Astrocyte of the cerebellum (primary cell): ENCODE results near the gene KCND3.

Experiments
- DNase-seq: peaks from one replicate; pipeline ENCODE4 v3.0.0-alpha.2; 2011; ENCODE audit warnings: low read depth
- H3K4me3 ChIP-seq: 2 replicates; pipeline ENCODE4 v1.5.1; 2011; ENCODE audit warnings: mild to moderate bottlenecking, low read depth, low read length, moderate library complexity
- CTCF ChIP-seq: IDR thresholded peaks from 2 replicates; pipeline ENCODE4 v1.5.1; 2012; ENCODE audit warnings: low read length, low read depth, moderate library complexity, mild to moderate bottlenecking; ENCODE audit errors: missing control alignments
- in situ Hi-C: cut with HindIII; loops from 2 replicates; pipeline ENCODE4 v1.10.0; 2017; ENCODE audit warnings: low sequenced_read_pairs

The KCND3 gene

GRCh38 chr1:111814642-111815041 is 174.8 kb downstream of the KCND3 start:
- in situ Hi-C loops = no loop called here
- no peak for TF ChIP-seq CTCF
- DNase-seq = no peak

GRCh38 chr1:111814305-111814628 is 175.2 kb downstream of the KCND3 start:
- DNase-seq = no peak
- H3K4me3 ChIP-seq = no peak overlapping the region
- TF ChIP-seq CTCF = no peak
- in situ Hi-C loops = no loop called here

More at GRCh38 chr1:111814642-111815041, 174.8 kb downstream of the KCND3 start:
- H3K4me3 ChIP-seq = no peak overlapping the region

GRCh38 chr1:111813440-111814304 is 175.8 kb downstream of the KCND3 start:
- DNase-seq = no peak
- in situ Hi-C loops = no loop called here

GRCh38 chr1:111812306-111812705 is 177.2 kb downstream of the KCND3 start:
- no peak for DNase-seq
- H3K4me3 ChIP-seq = no peak overlapping the region
- no peak for TF ChIP-seq CTCF
- in situ Hi-C loops = no loop called here

More at GRCh38 chr1:111813440-111814304, 175.8 kb downstream of the KCND3 start:
- TF ChIP-seq CTCF = no peak
- H3K4me3 ChIP-seq = no peak overlapping the region

- in situ Hi-C loops = no loop called here
- H3K4me3 ChIP-seq = no peak overlapping the region
- TF ChIP-seq CTCF = no peak
- DNase-seq = no peak
Measured at GRCh38 chr1:111811891-111812290, 177.6 kb downstream of the KCND3 start.

- in situ Hi-C loops = no loop called here
- no peak overlapping the region for H3K4me3 ChIP-seq
- DNase-seq = no peak
- TF ChIP-seq CTCF = no peak
Measured at GRCh38 chr1:111805251-111805650, 184.2 kb downstream of the KCND3 start.
